ENCODE measurements around the gene DEXI.

The DEXI gene

GRCh38 chr16:10964039-10964890 is 22.0 kb upstream of the DEXI start:
- TF ChIP-seq CTCF (IDR thresholded peaks at IDR 0.05; ENCODE audit: insufficient read depth, low read length, missing control alignments), result peak; percentile 95
- POLR2A ChIA-PET, result interaction anchor here (0.6 to 4.9 kb wide), 2 partner anchors 287 to 291 kb away, joined by 3 to 42 read pairs; partner anchors contain the start of gene SOCS1
- DNase-seq (ENCODE audit: low read depth, low spot score), result no peak
- no peak overlapping the region for H3K4me3 ChIP-seq (ENCODE audit: low read depth, low read length)
- CTCF ChIA-PET, result interaction anchor here (0.6 to 20.1 kb wide), 78 partner anchors 8 to 849 kb away, joined by 3 to 492 read pairs (median 4); partner anchors contain the start of genes CLEC16A, SOCS1 and TNP2

DNA sequence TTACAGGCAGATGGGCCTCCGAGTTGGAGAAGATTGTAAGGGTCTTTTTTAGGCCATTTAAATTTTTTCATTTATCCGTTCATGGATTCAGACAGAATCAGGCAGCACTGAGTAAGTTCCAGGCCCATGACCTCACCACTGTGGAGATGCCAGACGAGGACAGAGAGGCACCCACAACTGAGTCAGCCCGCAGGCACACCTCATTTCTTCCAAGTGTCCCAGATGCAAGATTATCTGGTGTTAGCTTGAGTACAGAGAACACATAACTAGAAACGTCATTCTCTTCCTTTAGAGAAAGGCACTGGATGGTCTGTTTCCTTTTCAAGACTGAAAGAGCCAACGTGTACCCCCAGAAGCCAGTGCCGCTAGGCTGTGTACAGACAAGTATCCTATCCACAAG is 19.0 kb upstream of the DEXI start:
- ChIA-PET POLR2A (interaction anchor here (4.9 kb wide), 1 partner anchor 294 kb away, joined by 42 read pairs; the partner anchor contains the start of gene SOCS1), CTCF (interaction anchor here (0.6 to 20.1 kb wide), 10 partner anchors 10 to 835 kb away, joined by 3 to 492 read pairs (median 32); partner anchors contain the start of genes CLEC16A and SOCS1)
- no peak overlapping the region for H3K4me3 ChIP-seq (ENCODE audit: low read depth, low read length)
- peak; percentile 72 for DNase-seq (ENCODE audit: low read depth, low spot score)
- no peak for TF ChIP-seq CTCF (IDR thresholded peaks at IDR 0.05; ENCODE audit: insufficient read depth, low read length, missing control alignments)

DNA sequence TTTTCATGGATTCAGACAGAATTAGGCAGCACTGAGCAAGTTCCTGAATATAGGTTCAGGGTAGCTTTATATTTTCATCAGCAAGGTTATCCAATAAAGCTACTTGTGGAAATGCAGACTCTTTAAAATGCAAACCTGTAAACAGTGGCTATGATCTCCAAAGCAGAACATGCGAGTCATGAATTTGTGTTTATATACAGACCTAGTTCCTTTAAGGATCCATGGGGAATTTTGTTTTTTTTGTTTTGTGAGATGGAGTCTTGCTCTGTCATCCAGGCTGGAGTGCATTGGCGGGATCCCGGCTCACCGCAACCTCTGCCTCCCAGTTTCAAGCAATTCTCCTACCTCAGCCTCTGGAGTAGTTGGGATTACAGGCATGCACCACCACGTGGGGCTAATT is 16.9 kb upstream of the DEXI start:
- POLR2A ChIA-PET, result interaction anchor here (1.6 kb wide), 1 partner anchor 297 kb away, joined by 5 read pairs; the partner anchor contains the start of gene SOCS1
- CTCF ChIA-PET, result interaction anchor here (1.2 to 20.1 kb wide), 8 partner anchors 8 to 756 kb away, joined by 3 to 492 read pairs (median 24); partner anchors contain the start of genes CLEC16A and SOCS1
- TF ChIP-seq CTCF (IDR thresholded peaks at IDR 0.05; ENCODE audit: insufficient read depth, low read length, missing control alignments), result no peak

DNA sequence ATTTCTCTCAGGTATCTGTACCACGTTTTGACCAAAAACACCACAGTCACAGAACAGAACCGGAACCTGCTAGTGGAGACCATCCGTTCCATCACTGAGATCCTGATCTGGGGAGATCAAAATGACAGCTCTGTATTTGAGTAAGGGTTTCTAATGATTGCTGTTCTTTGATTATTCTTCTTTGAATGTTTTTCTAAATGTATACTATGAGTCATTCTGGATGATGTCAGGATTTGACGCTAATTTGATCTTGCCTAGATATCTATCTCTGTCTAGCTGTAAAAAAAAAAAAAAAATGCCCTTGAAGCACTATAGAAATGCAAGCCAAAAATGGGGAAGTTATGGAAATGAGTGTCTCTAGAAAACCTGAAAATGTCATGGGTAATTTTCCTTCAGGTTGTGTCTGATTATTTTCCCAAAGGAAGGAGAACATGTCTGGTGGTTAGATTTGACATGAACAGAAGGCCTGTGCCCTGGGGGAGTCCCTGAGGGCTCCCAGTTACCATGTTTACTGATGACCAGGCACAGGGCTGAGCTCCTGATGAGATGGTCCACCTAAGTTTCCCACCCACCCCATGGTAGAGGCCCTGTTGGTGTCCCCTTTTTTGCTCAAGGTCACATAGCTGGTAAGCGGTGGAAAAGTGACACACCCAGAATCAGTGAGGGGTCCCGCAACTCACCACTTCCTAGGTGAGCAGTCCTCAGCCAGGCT is 15.7 kb upstream of the DEXI start:
- DNase-seq (ENCODE audit: low read depth, low spot score), result no peak
- H3K4me3 ChIP-seq (ENCODE audit: low read depth, low read length), result no peak overlapping the region
- CTCF ChIA-PET, result interaction anchor here (1.1 to 20.1 kb wide), 5 partner anchors 9 to 449 kb away, joined by 3 to 492 read pairs (median 12); partner anchors contain the start of gene SOCS1
- no peak for TF ChIP-seq CTCF (IDR thresholded peaks at IDR 0.05; ENCODE audit: insufficient read depth, low read length, missing control alignments)
- POLR2A ChIA-PET, result interaction anchor here (0.7 to 1.6 kb wide), 2 partner anchors 105 to 298 kb away, joined by 5 to 7 read pairs; partner anchors contain the start of gene SOCS1

More for the DNA sequence above, 16.9 kb upstream of the DEXI start:
- no peak overlapping the region for H3K4me3 ChIP-seq (ENCODE audit: low read depth, low read length)
- DNase-seq (ENCODE audit: low read depth, low spot score), result no peak

DNA sequence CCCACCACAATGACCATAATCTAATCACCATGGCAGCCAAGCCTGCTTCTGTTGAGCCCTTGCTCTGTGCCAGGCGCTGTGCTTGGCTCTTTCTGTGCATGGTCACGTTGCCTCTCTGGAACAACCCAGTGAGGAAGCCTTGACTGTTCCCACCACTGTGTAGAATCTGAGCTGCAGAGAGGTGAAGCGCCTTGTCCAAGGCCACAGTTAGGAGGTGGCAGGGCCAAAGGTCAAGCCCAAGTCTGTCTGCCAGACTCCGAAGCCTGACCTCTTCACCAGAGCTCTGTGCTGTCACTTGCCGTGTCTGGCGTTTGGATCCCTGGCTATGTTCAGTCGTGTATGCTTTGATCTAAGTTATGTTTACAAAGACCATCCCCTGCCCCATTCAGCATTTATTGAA is 12.6 kb upstream of the DEXI start:
- ChIA-PET POLR2A (no interaction called here), CTCF (interaction anchor here (0.6 to 14.5 kb wide), 25 partner anchors 10 to 759 kb away, joined by 3 to 215 read pairs (median 4); partner anchors contain the start of genes CLEC16A and SOCS1)
- no peak for DNase-seq (ENCODE audit: low read depth, low spot score)
- no peak overlapping the region for H3K4me3 ChIP-seq (ENCODE audit: low read depth, low read length)
- TF ChIP-seq CTCF (IDR thresholded peaks at IDR 0.05; ENCODE audit: insufficient read depth, low read length, missing control alignments), result no peak

Data from AG04449 (cell line).